Activated CD4-positive, alpha-beta memory T cell treated with anti-CD3 and anti-CD28 coated beads for 36 hours (primary cell): ENCODE measurements around the gene ARNT2. TPM values are rescaled to one million over a fixed set of nuclear protein-coding genes. Genes with fewer than 3 reads are reported as not detected.
"Not testable (repeated sequence)": the region's sequence is repeated elsewhere in the genome, so short reads cannot be mapped to it uniquely, and the experiment has no call there.

Source experiments
- CTCF ChIA-PET: fragments of 350-600 bp; sonication (Branson Sonifier 250); formaldehyde crosslinking; loops from one replicate; lab custom pipeline; 2021; ENCODE audit warnings: antibody characterized with exemption, inconsistent platforms; lab: Charles Lee
- POLR2A ChIA-PET: fragments of 350-600 bp; sonication (Branson Sonifier 250); formaldehyde crosslinking; loops from one replicate; lab custom pipeline; 2021; ENCODE audit warnings: antibody characterized with exemption; lab: Charles Lee
- DNase-seq: peaks from one replicate; pipeline ENCODE4 v3.0.0-alpha.2; 2020
- H3K27ac Mint-ChIP-seq: one replicate; pipeline ENCODE4 v1.8.0; 2021; ENCODE audit warnings: mixed read lengths
- H3K27me3 Mint-ChIP-seq: one replicate; pipeline ENCODE4 v1.8.0; 2021; ENCODE audit warnings: mixed read lengths
- H3K36me3 Mint-ChIP-seq: one replicate; pipeline ENCODE4 v1.8.0; 2021; ENCODE audit warnings: mixed read lengths
- H3K4me1 Mint-ChIP-seq: one replicate; pipeline ENCODE4 v1.8.0; 2021; ENCODE audit warnings: low read depth, mixed read lengths
- H3K4me3 Mint-ChIP-seq: one replicate; pipeline ENCODE4 v1.8.0; 2021; ENCODE audit warnings: mild to moderate bottlenecking, mixed read lengths
- H3K9me3 Mint-ChIP-seq: one replicate; pipeline ENCODE4 v1.8.0; 2021; ENCODE audit warnings: mixed read lengths
- intact Hi-C: fragments of 100-400 bp; cut with micrococcal nuclease; formaldehyde crosslinking; loops from one replicate; pipeline ENCODE4 v1.15.1; 2023
- microRNA-seq: library from miRNA; unstranded; fragments of <30 nt; microRNA quantifications from one replicate; pipeline ENCODE4 v1.2.0, GENCODE V29; 2022; ENCODE audit warnings: borderline number of aligned reads, borderline microRNAs expressed, borderline replicate concordance
- total RNA-seq, 2 experiments: library from RNA; stranded (reverse); gene quantifications; one replicate each; pipeline ENCODE4 v1.2.3, GENCODE V29; 2021

ARNT2 gene
- total RNA-seq, 2 experiments from 2014 or later: 0.10 to 0.38 TPM

GRCh38 chr15:80636675-80637074, 232.5 kb downstream of the ARNT2 start:
- Mint-ChIP-seq H3K27ac (no peak overlapping the region), H3K9me3 (no peaks in the 10 kb centered on the region), H3K4me3 (no peak overlapping the region), H3K27me3 (peaks cover 10% of the 10 kb centered on the region), H3K4me1 (no peaks in the 10 kb centered on the region), H3K36me3 (no peaks in the 10 kb centered on the region)
- intact Hi-C loops: no loop called here
- CTCF ChIA-PET: no interaction called here
- DNase-seq: no peak
- POLR2A ChIA-PET: no interaction called here

GRCh38 chr15:80637747-80638146, 233.6 kb downstream of the ARNT2 start:
- Mint-ChIP-seq H3K27me3 (peaks cover 10% of the 10 kb centered on the region), H3K4me3 (no peak overlapping the region), H3K9me3 (no peaks in the 10 kb centered on the region), H3K36me3 (no peaks in the 10 kb centered on the region), H3K4me1 (no peaks in the 10 kb centered on the region), H3K27ac (no peak overlapping the region)
- ChIA-PET CTCF (no interaction called here), POLR2A (no interaction called here)
- intact Hi-C loops: no loop called here
- DNase-seq: no peak

- CTCF ChIA-PET: no interaction called here
- POLR2A ChIA-PET: no interaction called here
- H3K27ac Mint-ChIP-seq: no peak overlapping the region
Observed at GRCh38 chr15:80638553-80639167, 234.5 kb downstream of the ARNT2 start.

GRCh38 chr15:80639168-80639555, 235.0 kb downstream of the ARNT2 start:
- H3K4me1 Mint-ChIP-seq: no peaks in the 10 kb centered on the region
- no peaks in the 10 kb centered on the region for H3K36me3 Mint-ChIP-seq
- H3K27ac Mint-ChIP-seq: no peak overlapping the region
- H3K4me3 Mint-ChIP-seq: no peak overlapping the region
- peaks cover 11% of the 10 kb centered on the region for H3K27me3 Mint-ChIP-seq
- H3K9me3 Mint-ChIP-seq: no peaks in the 10 kb centered on the region
- no peak for DNase-seq
- ChIA-PET CTCF (no interaction called here), POLR2A (no interaction called here)
- intact Hi-C loops: no loop called here

More at GRCh38 chr15:80638553-80639167, 234.5 kb downstream of the ARNT2 start:
- intact Hi-C loops: no loop called here
- H3K9me3 Mint-ChIP-seq: no peaks in the 10 kb centered on the region
- no peaks in the 10 kb centered on the region for H3K36me3 Mint-ChIP-seq
- peaks cover 11% of the 10 kb centered on the region for H3K27me3 Mint-ChIP-seq
- no peak overlapping the region for H3K4me3 Mint-ChIP-seq
- DNase-seq: no peak
- H3K4me1 Mint-ChIP-seq: no peaks in the 10 kb centered on the region

- CTCF ChIA-PET: no interaction called here
- no peaks in the 10 kb centered on the region for H3K9me3 Mint-ChIP-seq
- no peaks in the 10 kb centered on the region for H3K36me3 Mint-ChIP-seq
- H3K27me3 Mint-ChIP-seq: peaks cover 11% of the 10 kb centered on the region
- H3K4me3 Mint-ChIP-seq: no peak overlapping the region
- no peak for DNase-seq
- no peak overlapping the region for H3K27ac Mint-ChIP-seq
- no peaks in the 10 kb centered on the region for H3K4me1 Mint-ChIP-seq
- POLR2A ChIA-PET: no interaction called here
- intact Hi-C loops: no loop called here
Observed at GRCh38 chr15:80640531-80641121, 236.4 kb downstream of the ARNT2 start.

- ChIA-PET CTCF (no interaction called here), POLR2A (no interaction called here)
- Mint-ChIP-seq H3K27me3 (peaks cover 8% of the 10 kb centered on the region), H3K4me1 (no peaks in the 10 kb centered on the region), H3K27ac (no peak overlapping the region), H3K9me3 (no peaks in the 10 kb centered on the region), H3K36me3 (no peaks in the 10 kb centered on the region), H3K4me3 (no peak overlapping the region)
- intact Hi-C loops: no loop called here
- no peak for DNase-seq
Observed at GRCh38 chr15:80641384-80641783, 237.2 kb downstream of the ARNT2 start.

- Mint-ChIP-seq H3K9me3 (peaks cover 2% of the 10 kb centered on the region), H3K4me3 (no peak overlapping the region), H3K27ac (no peak overlapping the region), H3K36me3 (no peaks in the 10 kb centered on the region), H3K27me3 (peaks cover 7% of the 10 kb centered on the region), H3K4me1 (no peaks in the 10 kb centered on the region)
- ChIA-PET CTCF (no interaction called here), POLR2A (no interaction called here)
- intact Hi-C loops: no loop called here
- no peak for DNase-seq
Observed at GRCh38 chr15:80643431-80643951, 239.3 kb downstream of the ARNT2 start.

GRCh38 chr15:80645494-80646065, 241.4 kb downstream of the ARNT2 start:
- H3K27ac Mint-ChIP-seq: no peak overlapping the region
- ChIA-PET CTCF (interaction anchor here (1.2 kb wide), 1 partner anchor 131 kb away, joined by 3 read pairs; no protein-coding TSS in a partner anchor), POLR2A (no interaction called here)
- peaks cover 7% of the 10 kb centered on the region for H3K27me3 Mint-ChIP-seq
- H3K9me3 Mint-ChIP-seq: peaks cover 2% of the 10 kb centered on the region
- no peak overlapping the region for H3K4me3 Mint-ChIP-seq
- H3K36me3 Mint-ChIP-seq: no peaks in the 10 kb centered on the region
- intact Hi-C loops: no loop called here
- no peak for DNase-seq
- no peaks in the 10 kb centered on the region for H3K4me1 Mint-ChIP-seq

- H3K4me3 Mint-ChIP-seq, H3K4me1 Mint-ChIP-seq, H3K36me3 Mint-ChIP-seq, POLR2A ChIA-PET, DNase-seq, H3K27ac Mint-ChIP-seq, intact Hi-C loops, H3K27me3 Mint-ChIP-seq: not testable (repeated sequence)
- CTCF ChIA-PET: interaction anchor here (1.0 kb wide), 1 partner anchor 48 kb away, joined by 3 read pairs; no protein-coding TSS in a partner anchor
- peaks cover 15% of the 10 kb centered on the region for H3K9me3 Mint-ChIP-seq
Observed at GRCh38 chr15:80647424-80647823, 243.2 kb downstream of the ARNT2 start.

Small RNA genes lying within 50 kb of the gene (microRNA-seq; reads per million reads assigned to microRNA genes)
- gene MIR5572: not detected

Other genes with a start within 250 kb of the ARNT2 start
- gene CTXND1, start 152.2 kb upstream of the ARNT2 start, total RNA-seq: not detected